Endothelial cell of umbilical vein (primary cell): ENCODE results near the gene EIF3C. TPM values are rescaled to one million over a fixed set of nuclear protein-coding genes. Genes with fewer than 3 reads are reported as not detected.
"Not testable (repeated sequence)": the region's sequence is repeated elsewhere in the genome, so short reads cannot be mapped to it uniquely, and the experiment has no call there.

Experiments
- BruUV-seq: library from RNA; stranded (reverse); fragments of 400-500 nt; replicated peaks from 2 replicates; lab custom pipeline; 2021; lab: Mats Ljungman, UMichigan
- CTCF ChIA-PET: fragments of 300-600, 350-600 bp; sonication (Branson Sonifier 250); formaldehyde crosslinking; loops from one replicate; lab custom pipeline; 2021; ENCODE audit warnings: antibody characterized with exemption, inconsistent platforms; lab: Charles Lee
- POLR2A ChIA-PET: fragments of 300-600, 350-600 bp; sonication (Branson Sonifier 250); formaldehyde crosslinking; loops from one replicate; lab custom pipeline; 2021; ENCODE audit warnings: antibody characterized with exemption, inconsistent platforms; lab: Charles Lee
- DNase-seq: peaks from one replicate; pipeline ENCODE4 v3.0.0-alpha.2; 2011; ENCODE audit warnings: low read depth, low spot score
- FAIRE-seq: peaks from 2 replicates; lab custom pipeline; 2011; peaks lifted over from hg19 to GRCh38; lab: Jason Lieb, UNC
- H2AFZ ChIP-seq: 2 replicates; pipeline ENCODE4 v1.6.0; 2012; ENCODE audit warnings: low read depth, low read length, control low read depth, inconsistent platforms
- H3K27ac ChIP-seq: 2 replicates; pipeline ENCODE4 v1.5.1; 2011; ENCODE audit warnings: low read depth, mild to moderate bottlenecking, control low read depth, low read length, moderate library complexity; ENCODE audit not compliant: insufficient read depth
- H3K27me3 ChIP-seq, 2 experiments: 2 replicates each; pipeline versions ENCODE4 v1.6.0 to v1.6.1; 2011; ENCODE audit warnings: low read length in 2 of 2, mixed read lengths in 1 of 2; ENCODE audit not compliant: control insufficient read depth in 2 of 2, insufficient read depth in 2 of 2
- H3K36me3 ChIP-seq, 2 experiments: 2 replicates in 1 of 2; 3 replicates in 1 of 2; pipeline ENCODE4 v1.5.1; 2011; ENCODE audit warnings: low read length in 2 of 2, mild to moderate bottlenecking in 1 of 2, moderate library complexity in 1 of 2; ENCODE audit not compliant: control insufficient read depth in 2 of 2, insufficient read depth in 2 of 2; ENCODE audit errors: extremely low read depth in 1 of 2
- H3K4me1 ChIP-seq: 3 replicates; pipeline ENCODE4 v1.5.1; 2011; ENCODE audit warnings: mild to moderate bottlenecking, low read length; ENCODE audit not compliant: control insufficient read depth, insufficient read depth; ENCODE audit errors: extremely low read depth
- H3K4me2 ChIP-seq: 2 replicates; pipeline ENCODE4 v1.6.1; 2011; ENCODE audit warnings: low read length, control low read depth, mixed read lengths; ENCODE audit not compliant: insufficient read depth
- H3K4me3 ChIP-seq, 3 experiments: fragments of 200-600 bp in 1 of 3; sonication (generic), shearing (Covaris generic) in 1 of 3; replicated peaks in 1 of 3; 2 replicates each; pipeline ENCODE4 v1.5.1; 2011 to 2016; ENCODE audit warnings: control low read depth in 3 of 3, low read length in 3 of 3, mild to moderate bottlenecking in 2 of 3, inconsistent platforms in 1 of 3, low read depth in 1 of 3, moderate library complexity in 1 of 3; ENCODE audit not compliant: insufficient read depth in 1 of 3
- H3K79me2 ChIP-seq: 2 replicates; pipeline ENCODE4 v1.6.0; 2012; ENCODE audit warnings: low read length, inconsistent platforms; ENCODE audit not compliant: control insufficient read depth, insufficient read depth
- H3K9ac ChIP-seq: replicated peaks from 2 replicates; pipeline ENCODE3; 2011; ENCODE audit warnings: low read length, control low read depth; ENCODE audit not compliant: insufficient read depth; ENCODE audit errors: extremely low read depth
- H3K9me1 ChIP-seq: replicated peaks from 3 replicates; pipeline ENCODE4 v1.6.0; 2011; ENCODE audit warnings: mild to moderate bottlenecking, low read length; ENCODE audit not compliant: control insufficient read depth, insufficient read depth; ENCODE audit errors: extremely low read depth
- H3K9me3 ChIP-seq: replicated peaks from 2 replicates; pipeline ENCODE4 v1.5.1; 2012; ENCODE audit warnings: low read length, inconsistent platforms; ENCODE audit not compliant: control insufficient read depth, insufficient read depth
- H4K20me1 ChIP-seq: replicated peaks from 2 replicates; pipeline ENCODE3; 2011; ENCODE audit warnings: mild to moderate bottlenecking, low read length; ENCODE audit not compliant: control insufficient read depth, insufficient read depth; ENCODE audit errors: extremely low read depth
- dilution Hi-C: fragments of 300-500 bp; cut with MboI; formaldehyde crosslinking; loops from one replicate; pipeline ENCODE4 v1.15.0; 2019; ENCODE audit warnings: low sequenced_read_pairs; ENCODE audit not compliant: extremely low pct_ligation_motif_present
- intact Hi-C: fragments of 100-400 bp; cut with micrococcal nuclease; formaldehyde crosslinking; loops from one replicate; pipeline ENCODE4 v1.10.0; 2022
- polyA plus RNA-seq, 4 experiments: library from polyadenylated mRNA; depleted of rRNA in 3 of 4; stranded (reverse) in 3 of 4; unstranded in 1 of 4; fragments of >200 nt; gene quantifications; 2 replicates each; pipeline versions ENCODE4 v1.2.1 to v1.2.3, GENCODE V29; 2011 to 2012; ENCODE audit warnings: missing spikeins in 1 of 4
- total RNA-seq: library from RNA; stranded (reverse); gene quantifications from 2 replicates; pipeline ENCODE4 v1.2.3, GENCODE V29; 2021

The EIF3C gene
- total and polyA plus RNA-seq, 2 donors (not counting 3 experiments of a cell fraction or from before 2014, with no cell fraction given): 417 to 669 TPM

GRCh38 chr16:28693257-28693950 lies 17.9 kb upstream of the EIF3C start:
- H3K27me3 ChIP-seq, H3K79me2 ChIP-seq, POLR2A ChIA-PET, BruUV-seq, dilution Hi-C loops, H3K4me3 ChIP-seq, H3K4me2 ChIP-seq, DNase-seq, CTCF ChIA-PET, H2AFZ ChIP-seq, H4K20me1 ChIP-seq, H3K9ac ChIP-seq, intact Hi-C loops, H3K4me1 ChIP-seq, H3K9me1 ChIP-seq, H3K9me3 ChIP-seq, FAIRE-seq, H3K36me3 ChIP-seq, H3K27ac ChIP-seq: not testable (repeated sequence)

DNA sequence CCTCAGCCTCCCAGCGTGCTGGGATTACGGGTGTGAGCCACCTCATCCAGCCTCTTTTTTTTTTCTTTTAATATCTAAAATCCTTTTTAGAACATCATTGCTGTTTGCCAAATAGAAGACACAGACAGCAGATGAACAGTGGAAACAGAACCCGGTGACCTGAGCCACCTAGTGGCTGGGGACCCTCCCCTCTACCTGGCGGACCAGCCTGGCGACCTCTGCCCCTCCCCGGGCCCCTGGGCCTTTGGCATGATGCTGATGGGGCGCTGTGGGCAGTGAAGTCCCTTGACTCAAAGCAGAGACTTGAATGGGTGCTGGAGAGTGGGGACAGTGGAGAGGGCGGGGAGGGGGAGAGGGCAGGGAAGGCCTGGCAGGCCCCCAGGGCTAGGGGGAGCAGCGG lies 11.5 kb upstream of the EIF3C start:
- intact Hi-C loops, H3K9me3 ChIP-seq, H3K9me1 ChIP-seq, H3K9ac ChIP-seq, DNase-seq, BruUV-seq, H2AFZ ChIP-seq, dilution Hi-C loops, H3K4me3 ChIP-seq, POLR2A ChIA-PET, CTCF ChIA-PET, H4K20me1 ChIP-seq, H3K4me1 ChIP-seq, H3K27me3 ChIP-seq, H3K27ac ChIP-seq, H3K4me2 ChIP-seq, H3K79me2 ChIP-seq, H3K36me3 ChIP-seq, FAIRE-seq: not testable (repeated sequence)

DNA sequence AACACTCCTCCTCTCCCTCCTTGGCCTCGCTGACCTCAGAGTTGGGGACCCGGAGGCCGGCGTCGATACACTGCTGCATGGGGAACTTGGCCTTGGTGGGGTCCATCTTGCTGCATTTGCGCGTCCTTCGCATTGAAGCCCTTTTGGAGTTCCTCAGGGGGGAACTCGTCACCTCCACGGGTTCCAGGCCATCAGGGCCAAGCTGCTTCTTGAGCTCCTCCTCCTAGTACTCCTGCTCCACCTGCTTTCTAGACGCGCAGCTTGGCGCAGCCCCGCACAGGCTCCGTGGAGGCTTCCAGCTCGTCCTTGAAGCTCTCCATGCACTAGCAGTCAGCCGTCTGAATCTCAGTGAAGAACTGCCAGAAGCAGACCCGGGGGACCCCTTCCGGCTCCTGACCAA lies 10.9 kb upstream of the EIF3C start:
- POLR2A ChIA-PET, H3K4me3 ChIP-seq, dilution Hi-C loops, DNase-seq, H3K27me3 ChIP-seq, BruUV-seq, H3K4me1 ChIP-seq, H3K4me2 ChIP-seq, H3K36me3 ChIP-seq, H3K9me1 ChIP-seq, H3K27ac ChIP-seq, H3K9ac ChIP-seq, H3K9me3 ChIP-seq, H4K20me1 ChIP-seq, H2AFZ ChIP-seq, FAIRE-seq, H3K79me2 ChIP-seq, CTCF ChIA-PET, intact Hi-C loops: not testable (repeated sequence)

- DNase-seq, H4K20me1 ChIP-seq, intact Hi-C loops, H3K9ac ChIP-seq, dilution Hi-C loops, H3K27me3 ChIP-seq, H3K4me3 ChIP-seq, H3K9me3 ChIP-seq, CTCF ChIA-PET, H2AFZ ChIP-seq, FAIRE-seq, H3K4me1 ChIP-seq, H3K9me1 ChIP-seq, H3K4me2 ChIP-seq, H3K27ac ChIP-seq, H3K79me2 ChIP-seq, H3K36me3 ChIP-seq, BruUV-seq, POLR2A ChIA-PET: not testable (repeated sequence)
Measured at GRCh38 chr16:28701384-28701783, 9.9 kb upstream of the EIF3C start.
